GM19025 (cell line): Measurements from ENCODE around the gene SLC43A1.
"Not testable (repeated sequence)": the region's sequence is repeated elsewhere in the genome, so short reads cannot be mapped to it uniquely, and the experiment has no call there.

Experiments
- ATAC-seq: cut with Tn5 transposase; IDR thresholded peaks from one replicate; pipeline ENCODE4 v1.9.1; 2021; ENCODE audit warnings: mild to moderate bottlenecking, low read depth, moderate library complexity; ENCODE audit not compliant: unreplicated experiment

Gene SLC43A1

GRCh38 chr11:57463671-57464538, 51.6 kb downstream of the SLC43A1 start:
- no peak for ATAC-seq

GRCh38 chr11:57462597-57462996, 52.9 kb downstream of the SLC43A1 start:
- ATAC-seq: no peak

GRCh38 chr11:57461841-57462489, 53.5 kb downstream of the SLC43A1 start:
- no peak for ATAC-seq

GRCh38 chr11:57460758-57461749, 54.4 kb downstream of the SLC43A1 start:
- ATAC-seq: no peak

- no peak for ATAC-seq
These were observed 55.3 kb downstream of the SLC43A1 start, which contains the start of gene RTN4RL2 for GRCh38 chr11:57460022-57460757. Gene RTN4RL2 (plus strand): TSS chr11:57460528. CDS start chr11:57460866, 338 bp downstream.

- ATAC-seq: no peak
These were observed 56.1 kb downstream of the SLC43A1 start for GRCh38 chr11:57459164-57460021.

- no peak for ATAC-seq
These were observed 56.9 kb downstream of the SLC43A1 start for GRCh38 chr11:57458410-57459163.

- ATAC-seq: no peak
These were observed 57.5 kb downstream of the SLC43A1 start for GRCh38 chr11:57458060-57458409.

- peak; percentile 28 for ATAC-seq
These were observed 57.9 kb downstream of the SLC43A1 start for GRCh38 chr11:57457643-57458023.

- peak; percentile 70 for ATAC-seq
These were observed 58.4 kb downstream of the SLC43A1 start for GRCh38 chr11:57456960-57457642.

GRCh38 chr11:57453543-57454177, 61.8 kb downstream of the SLC43A1 start:
- no peak for ATAC-seq

GRCh38 chr11:57446055-57446454, 69.4 kb downstream of the SLC43A1 start:
- ATAC-seq: no peak

- not testable (repeated sequence) for ATAC-seq
These were observed 70.4 kb downstream of the SLC43A1 start for GRCh38 chr11:57445122-57445394.

- no peak for ATAC-seq
These were observed 71.0 kb downstream of the SLC43A1 start for GRCh38 chr11:57444362-57445121.

GRCh38 chr11:57440744-57441414, 74.6 kb downstream of the SLC43A1 start:
- no peak for ATAC-seq

GRCh38 chr11:57439786-57440185, 75.7 kb downstream of the SLC43A1 start:
- ATAC-seq: no peak
